ENCODE measurements around the gene EPHA10.

- TF ChIP-seq CREB5 (CRISPR knock-in tag; IDR thresholded peaks at IDR 0.05; ENCODE audit: low read depth) (no peak), TSHZ2 (CRISPR knock-in tag; IDR thresholded peaks at IDR 0.05) (no peak), PPARA (CRISPR knock-in tag; IDR thresholded peaks at IDR 0.05; ENCODE audit: borderline replicate concordance) (no peak), PATZ1 (CRISPR knock-in tag; IDR thresholded peaks at IDR 0.05; ENCODE audit: borderline replicate concordance) (no peak), ZNF8 (CRISPR knock-in tag; IDR thresholded peaks at IDR 0.05) (no peak), GLIS3 (CRISPR knock-in tag; IDR thresholded peaks at IDR 0.05) (no peak), OSR1 (CRISPR knock-in tag; IDR thresholded peaks at IDR 0.05) (no peak), ESRRG (CRISPR knock-in tag; IDR thresholded peaks at IDR 0.05) (no peak)
- TF ChIP-seq, protein P1, sequence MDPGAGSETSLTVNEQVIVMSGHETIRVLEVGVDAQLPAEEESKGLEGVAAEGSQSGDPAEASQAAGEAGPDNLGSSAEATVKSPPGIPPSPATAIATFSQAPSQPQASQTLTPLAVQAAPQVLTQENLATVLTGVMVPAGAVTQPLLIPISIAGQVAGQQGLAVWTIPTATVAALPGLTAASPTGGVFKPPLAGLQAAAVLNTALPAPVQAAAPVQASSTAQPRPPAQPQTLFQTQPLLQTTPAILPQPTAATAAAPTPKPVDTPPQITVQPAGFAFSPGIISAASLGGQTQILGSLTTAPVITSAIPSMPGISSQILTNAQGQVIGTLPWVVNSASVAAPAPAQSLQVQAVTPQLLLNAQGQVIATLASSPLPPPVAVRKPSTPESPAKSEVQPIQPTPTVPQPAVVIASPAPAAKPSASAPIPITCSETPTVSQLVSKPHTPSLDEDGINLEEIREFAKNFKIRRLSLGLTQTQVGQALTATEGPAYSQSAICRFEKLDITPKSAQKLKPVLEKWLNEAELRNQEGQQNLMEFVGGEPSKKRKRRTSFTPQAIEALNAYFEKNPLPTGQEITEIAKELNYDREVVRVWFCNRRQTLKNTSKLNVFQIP (CRISPR knock-in tag; IDR thresholded peaks at IDR 0.05; ENCODE audit: borderline replicate concordance, low read depth), result no peak
Observed at GRCh38 chr1:37705399-37705798, 59.5 kb downstream of the EPHA10 start.
